HEK293T (cell line): ENCODE data around the gene POLR1A.

Experiments
- BHLHE40 ChIP-seq: fragments of 450-650 bp; IDR thresholded peaks from 2 replicates; pipeline ENCODE4 v1.6.1; 2016; ENCODE audit warnings: mild to moderate bottlenecking, moderate library complexity, borderline replicate concordance
- FOXM1 ChIP-seq: fragments of 450-650 bp; IDR thresholded peaks from 2 replicates; pipeline ENCODE4 v1.6.1; 2017; ENCODE audit warnings: mild to moderate bottlenecking, borderline replicate concordance

GRCh38 chr2:86048888-86049287, 56.8 kb downstream of the POLR1A start:
- TF ChIP-seq BHLHE40 (no peak), FOXM1 (no peak)
